ENCODE data around the gene UNC80. TPM values are rescaled to one million over a fixed set of nuclear protein-coding genes. Genes with fewer than 3 reads are reported as not detected.

UNC80 gene
- total and polyA plus RNA-seq, 2 donors (not counting 1 experiment from before 2014, with no cell fraction given) = not detected

GRCh38 chr2:209922116-209922515 is 150.5 kb downstream of the UNC80 start:
- H3K4me3 Mint-ChIP-seq = no peak overlapping the region
- Histone ChIP-seq H3K4me1 (ENCODE audit: control insufficient read depth in 2 of 2, insufficient read depth in 2 of 2, low read length in 2 of 2) (no peaks in the 10 kb centered on the region), H3K27ac (ENCODE audit: low read length in 2 of 2) (no peak overlapping the region), H4K20me1 (ENCODE audit: control insufficient read depth, insufficient read depth, low read length, poor library complexity, severe bottlenecking) (no peaks in the 10 kb centered on the region), H3K9ac (ENCODE audit: low read length) (no peak overlapping the region), H3K4me3 (ENCODE audit: control extremely low read depth in 1 of 5, extremely low read depth in 1 of 5, insufficient read depth in 1 of 5, low read depth in 2 of 5, low read length in 4 of 5) (no peak overlapping the region), H3K9me3 (ENCODE audit: control extremely low read depth in 1 of 3, control insufficient read depth in 2 of 3, insufficient read depth in 1 of 3, low read length in 2 of 3) (no peaks in the 10 kb centered on the region), H3K36me3 (replicated peaks in 1 of 2; ENCODE audit: control extremely low read depth in 1 of 2, control insufficient read depth in 1 of 2, extremely low read depth in 1 of 2, insufficient read depth in 2 of 2, low read length in 1 of 2) (no peaks in the 10 kb centered on the region), H3K4me2 (replicated peaks; ENCODE audit: low read depth, low read length, poor library complexity, severe bottlenecking) (no peak overlapping the region), H2AFZ (ENCODE audit: insufficient read depth, low read depth, low read length, poor library complexity, severe bottlenecking) (no peak overlapping the region), H3K27me3 (replicated peaks in 1 of 4; ENCODE audit: control extremely low read depth in 1 of 4, control insufficient read depth in 3 of 4, insufficient read depth in 4 of 4, low read length in 3 of 4) (no peaks in the 10 kb centered on the region), H3K79me2 (ENCODE audit: control insufficient read depth, insufficient read depth, low read length) (no peaks in the 10 kb centered on the region)
- H3K4me1 Mint-ChIP-seq = no peaks in the 10 kb centered on the region
- intact Hi-C loops (cut with micrococcal nuclease) = no loop called here
- 87% methylated on average over 8 of the region's 8 CpGs for WGBS (ENCODE audit: insufficient coverage)
- TF ChIP-seq CTCF (IDR thresholded peaks at IDR 0.05) = no peak
- no peak for TF ChIP-seq EZH2 (IDR thresholded peaks at IDR 0.05; ENCODE audit: borderline replicate concordance, insufficient read depth, low read depth, low read length, poor library complexity, severe bottlenecking)
- DNase-seq (no peak), ATAC-seq (ENCODE audit: low read depth) (no peak)
- H3K27me3 Mint-ChIP-seq = no peaks in the 10 kb centered on the region
- H3K9me3 Mint-ChIP-seq (ENCODE audit: insufficient read depth) = no peaks in the 10 kb centered on the region
- POLR2A ChIA-PET = no interaction called here
- CTCF ChIA-PET = no interaction called here
- H3K27ac Mint-ChIP-seq = no peak overlapping the region

GRCh38 chr2:209929369-209929768 is 157.7 kb downstream of the UNC80 start:
- ATAC-seq (ENCODE audit: low read depth) (no peak), DNase-seq (no peak)
- Mint-ChIP-seq H3K4me1 (no peaks in the 10 kb centered on the region), H3K4me3 (no peak overlapping the region), H3K27ac (no peak overlapping the region), H3K27me3 (peaks cover 8% of the 10 kb centered on the region), H3K9me3 (ENCODE audit: insufficient read depth) (no peaks in the 10 kb centered on the region)
- Histone ChIP-seq H3K4me2 (replicated peaks; ENCODE audit: low read depth, low read length, poor library complexity, severe bottlenecking) (no peak overlapping the region), H3K9me3 (ENCODE audit: control extremely low read depth in 1 of 3, control insufficient read depth in 2 of 3, insufficient read depth in 1 of 3, low read length in 2 of 3) (no peaks in the 10 kb centered on the region), H3K4me1 (ENCODE audit: control insufficient read depth in 2 of 2, insufficient read depth in 2 of 2, low read length in 2 of 2) (no peaks in the 10 kb centered on the region), H3K4me3 (ENCODE audit: control extremely low read depth in 1 of 5, extremely low read depth in 1 of 5, insufficient read depth in 1 of 5, low read depth in 2 of 5, low read length in 4 of 5) (no peak overlapping the region), H4K20me1 (ENCODE audit: control insufficient read depth, insufficient read depth, low read length, poor library complexity, severe bottlenecking) (no peaks in the 10 kb centered on the region), H3K27ac (ENCODE audit: low read length in 2 of 2) (no peak overlapping the region), H3K27me3 (replicated peaks in 1 of 4; ENCODE audit: control extremely low read depth in 1 of 4, control insufficient read depth in 3 of 4, insufficient read depth in 4 of 4, low read length in 3 of 4) (no peaks in the 10 kb centered on the region), H3K9ac (ENCODE audit: low read length) (no peak overlapping the region), H3K79me2 (ENCODE audit: control insufficient read depth, insufficient read depth, low read length) (no peaks in the 10 kb centered on the region), H3K36me3 (replicated peaks in 1 of 2; ENCODE audit: control extremely low read depth in 1 of 2, control insufficient read depth in 1 of 2, extremely low read depth in 1 of 2, insufficient read depth in 2 of 2, low read length in 1 of 2) (no peaks in the 10 kb centered on the region), H2AFZ (ENCODE audit: insufficient read depth, low read depth, low read length, poor library complexity, severe bottlenecking) (no peak overlapping the region)
- intact Hi-C loops (cut with micrococcal nuclease) = no loop called here
- TF ChIP-seq CTCF (IDR thresholded peaks at IDR 0.05) (no peak), EZH2 (IDR thresholded peaks at IDR 0.05; ENCODE audit: borderline replicate concordance, insufficient read depth, low read depth, low read length, poor library complexity, severe bottlenecking) (no peak)
- CTCF ChIA-PET = no interaction called here
- POLR2A ChIA-PET = no interaction called here
- 80% methylated on average over 2 of the region's 2 CpGs for WGBS (ENCODE audit: insufficient coverage)

Data from B cell (primary cell).